GM23338 (cell line): ENCODE data around the gene SLC9C1. TPM values are rescaled to one million over a fixed set of nuclear protein-coding genes. Genes with fewer than 3 reads are reported as not detected.
A peak's percentile ranks its signal among the peaks of the same experiment; 100 is the strongest.

Experiments used
- ATAC-seq: fragments of 200-7000 bp; cut with Tn5 transposase; 3 replicates; pipeline ENCODE4 v1.9.1; 2020
- DNase-seq: peaks from one replicate; pipeline ENCODE4 v3.0.0-alpha.2; 2015; ENCODE audit warnings: low spot score
- H2AFZ ChIP-seq: fragments of 200-600 bp; sonication (generic); 2 replicates; pipeline ENCODE4 v1.8.0; 2016; ENCODE audit warnings: antibody characterized with exemption, mild to moderate bottlenecking, moderate library complexity
- H3F3A ChIP-seq: fragments of 200-600 bp; sonication (generic); replicated peaks from 2 replicates; pipeline ENCODE4 v1.8.0; 2017; ENCODE audit warnings: antibody characterized with exemption, mixed run types, low read depth
- H3K27ac ChIP-seq: fragments of 200-600 bp; sonication (generic); 2 replicates; pipeline ENCODE4 v1.6.1; 2016; ENCODE audit warnings: low read depth
- H3K27me3 ChIP-seq: fragments of 200-600 bp; sonication (generic); 2 replicates; pipeline ENCODE4 v1.8.0; 2016; ENCODE audit warnings: mild to moderate bottlenecking, mixed run types, moderate library complexity; ENCODE audit not compliant: insufficient read depth
- H3K36me3 ChIP-seq: fragments of 200-600 bp; sonication (generic); 2 replicates; pipeline ENCODE4 v1.8.0; 2016; ENCODE audit warnings: mild to moderate bottlenecking; ENCODE audit not compliant: insufficient read depth
- H3K4me1 ChIP-seq: fragments of 200-600 bp; sonication (generic); 2 replicates; pipeline ENCODE4 v1.8.0; 2016; ENCODE audit warnings: mild to moderate bottlenecking, moderate library complexity; ENCODE audit not compliant: insufficient read depth
- H3K4me2 ChIP-seq: fragments of 200-600 bp; sonication (generic); 2 replicates; pipeline ENCODE4 v1.7.1; 2017; ENCODE audit warnings: mixed run types
- H3K4me3 ChIP-seq: fragments of 200-600 bp; sonication (generic); 2 replicates; pipeline ENCODE4 v1.6.1; 2016; ENCODE audit warnings: mixed run types
- H3K79me2 ChIP-seq: fragments of 200-600 bp; sonication (generic); replicated peaks from 2 replicates; pipeline ENCODE4 v1.8.0; 2017; ENCODE audit warnings: mild to moderate bottlenecking; ENCODE audit not compliant: insufficient read depth
- H3K9me2 ChIP-seq: fragments of 200-600 bp; sonication (generic); 2 replicates; pipeline ENCODE4 v1.8.0; 2017; ENCODE audit not compliant: insufficient read depth
- H4K20me1 ChIP-seq: fragments of 200-600 bp; sonication (generic); replicated peaks from 2 replicates; pipeline ENCODE4 v1.8.0; 2017; ENCODE audit warnings: mild to moderate bottlenecking; ENCODE audit not compliant: insufficient read depth
- H3K27ac Mint-ChIP-seq: 2 replicates; pipeline ENCODE4 v1.8.0; 2020; ENCODE audit warnings: inconsistent platforms, mild to moderate bottlenecking, moderate library complexity, mixed read lengths
- H3K27me3 Mint-ChIP-seq: 3 replicates; pipeline ENCODE4 v1.8.0; 2022; ENCODE audit warnings: low read depth, mild to moderate bottlenecking, moderate library complexity, mixed read lengths, inconsistent platforms; ENCODE audit not compliant: insufficient read depth, poor library complexity
- H3K36me3 Mint-ChIP-seq: 3 replicates; pipeline ENCODE4 v1.8.0; 2021; ENCODE audit warnings: low read depth, mild to moderate bottlenecking, inconsistent platforms, moderate library complexity, mixed read lengths
- H3K4me1 Mint-ChIP-seq: 3 replicates; pipeline ENCODE4 v1.8.0; 2020; ENCODE audit warnings: mild to moderate bottlenecking, inconsistent platforms, mixed read lengths
- H3K4me3 Mint-ChIP-seq: 3 replicates; pipeline ENCODE4 v1.8.0; 2021; ENCODE audit warnings: moderate library complexity, mild to moderate bottlenecking, inconsistent platforms, mixed read lengths
- H3K9me3 Mint-ChIP-seq: 3 replicates; pipeline ENCODE4 v1.8.0; 2020; ENCODE audit warnings: moderate library complexity, mild to moderate bottlenecking, inconsistent platforms, mixed read lengths
- CTCF ChIP-seq, 2 experiments: fragments of 200-600 bp in 1 of 2; sonication (generic) in 1 of 2; conservative IDR thresholded peaks; 2 replicates each; pipeline versions ENCODE4 v1.5.1 to v1.6.1; 2016 to 2017; ENCODE audit warnings: antibody characterized with exemption in 2 of 2, low read depth in 2 of 2, mild to moderate bottlenecking in 2 of 2, moderate library complexity in 1 of 2
- ETS1 ChIP-seq: IDR thresholded peaks from 2 replicates; pipeline ENCODE4 v1.6.1; 2016; ENCODE audit warnings: antibody characterized with exemption
- EZH2 ChIP-seq: fragments of 200-600 bp; sonication (generic); IDR thresholded peaks from one replicate; pipeline ENCODE4 v1.8.0; 2017; ENCODE audit warnings: antibody characterized with exemption, mild to moderate bottlenecking, low read depth; ENCODE audit not compliant: unreplicated experiment
- EZH2phosphoT487 ChIP-seq: fragments of 200-600 bp; sonication (generic); IDR thresholded peaks from one replicate; pipeline ENCODE4 v1.8.1; 2018; ENCODE audit warnings: antibody characterized with exemption; ENCODE audit not compliant: unreplicated experiment
- NANOG ChIP-seq: IDR thresholded peaks from 2 replicates; pipeline ENCODE4 v1.6.1; 2016; ENCODE audit warnings: antibody characterized with exemption, borderline replicate concordance
- POLR2AphosphoS5 ChIP-seq: IDR thresholded peaks from 2 replicates; pipeline ENCODE4 v1.6.1; 2016; ENCODE audit warnings: antibody characterized with exemption, low read depth
- REST ChIP-seq: IDR thresholded peaks from one replicate; pipeline ENCODE4 v1.6.1; 2018; ENCODE audit warnings: antibody characterized with exemption; ENCODE audit not compliant: unreplicated experiment
- ZNF114 ChIP-seq: fragments of 250-450 bp; sonication (Bioruptor Pico); IDR thresholded peaks from 2 replicates; pipeline ENCODE4 v1.5.0; 2020; ENCODE audit warnings: mild to moderate bottlenecking, moderate library complexity
- ZNF331 ChIP-seq: fragments of 250-450 bp; sonication (Bioruptor Pico); IDR thresholded peaks from 2 replicates; pipeline ENCODE4 v1.5.0; 2020; ENCODE audit warnings: low read depth, mild to moderate bottlenecking, moderate library complexity
- ZNF462 ChIP-seq: fragments of 250-450 bp; sonication (Bioruptor Pico); IDR thresholded peaks from 2 replicates; pipeline ENCODE4 v1.5.0; 2020; ENCODE audit warnings: mild to moderate bottlenecking, moderate library complexity
- polyA plus RNA-seq: library from polyadenylated mRNA; unstranded; fragments of >200 nt; fragmentation: Nextera tagmentation; extraction: Ambion mirVana; gene quantifications from 2 replicates; pipeline ENCODE4 v1.2.1, GENCODE V29; 2016
- total RNA-seq: library from RNA; depleted of rRNA; stranded (reverse); fragments of >200 nt; shearing (Covaris generic); gene quantifications from 2 replicates; pipeline ENCODE4 v1.2.3, GENCODE V29; 2014

The SLC9C1 gene
- total and polyA plus RNA-seq, 2 experiments from 2014 or later: 0.97 to 1.8 TPM

- Histone ChIP-seq H3K4me1 (no peaks in the 10 kb centered on the region), H3K9me2 (peaks cover 5% of the 10 kb centered on the region; the same call in 1 of the 2 replicates), H4K20me1 (no peaks in the 10 kb centered on the region), H3K4me2 (no peak overlapping the region), H3K4me3 (no peak overlapping the region), H3F3A (no peaks in the 10 kb centered on the region), H3K27ac (0 out of 2 replicates have a peak overlapping the region, but pooled peaks have one; percentile 24), H3K36me3 (no peaks in the 10 kb centered on the region), H3K79me2 (no peaks in the 10 kb centered on the region), H2AFZ (no peak overlapping the region), H3K27me3 (no peaks in the 10 kb centered on the region)
- ATAC-seq (no peak), DNase-seq (no peak)
- TF ChIP-seq ETS1: no peak
- no peak for TF ChIP-seq REST
- TF ChIP-seq ZNF114 (CRISPR knock-in tag): no peak
- TF ChIP-seq ZNF331 (CRISPR knock-in tag): no peak
- TF ChIP-seq CTCF (conservative IDR thresholded peaks at IDR 0.05; ENCODE audit: low read depth in 2 of 2): no peak
- TF ChIP-seq POLR2AphosphoS5: no peak
- TF ChIP-seq ZNF462 (CRISPR knock-in tag): no peak
- no peak for TF ChIP-seq EZH2
- TF ChIP-seq NANOG: no peak
- no peak for TF ChIP-seq EZH2phosphoT487
- Mint-ChIP-seq H3K4me1 (no peaks in the 10 kb centered on the region), H3K27me3 (no peaks in the 10 kb centered on the region), H3K4me3 (no peak overlapping the region), H3K36me3 (no peaks in the 10 kb centered on the region), H3K27ac (no peak overlapping the region), H3K9me3 (no peaks in the 10 kb centered on the region; the same call in 2 of the 3 replicates)
Measured at GRCh38 chr3:112260563-112260962, 33.5 kb downstream of the SLC9C1 start.
